H9 (cell line): ENCODE data around the gene GRIK3. TPM values are rescaled to one million over a fixed set of nuclear protein-coding genes. Genes with fewer than 3 reads are reported as not detected.

Experiments
- DNase-seq: peaks from one replicate; pipeline ENCODE4 v3.0.0-alpha.2; 2017
- H2AFZ ChIP-seq: one replicate; pipeline ENCODE4 v1.6.1; 2013; ENCODE audit warnings: mild to moderate bottlenecking, low read length, control low read depth, moderate library complexity
- H2AK5ac ChIP-seq: 2 replicates; pipeline ENCODE4 v1.6.1; 2013; ENCODE audit warnings: low read length, control low read depth, mixed read lengths; ENCODE audit not compliant: insufficient read length
- H2BK120ac ChIP-seq: one replicate; pipeline ENCODE4 v1.6.1; 2013; ENCODE audit warnings: low read depth, mild to moderate bottlenecking, low read length, control low read depth, inconsistent platforms; ENCODE audit not compliant: poor library complexity, severe bottlenecking
- H2BK12ac ChIP-seq: 2 replicates; pipeline ENCODE4 v1.6.1; 2013; ENCODE audit warnings: low read length, control low read depth, mixed read lengths, low read depth; ENCODE audit not compliant: insufficient read length
- H2BK15ac ChIP-seq: 2 replicates; pipeline ENCODE4 v1.6.1; 2013; ENCODE audit warnings: low read depth, low read length, control low read depth
- H2BK20ac ChIP-seq: one replicate; pipeline ENCODE4 v1.6.1; 2013; ENCODE audit warnings: low read depth, mild to moderate bottlenecking, low read length, control low read depth, inconsistent platforms; ENCODE audit not compliant: poor library complexity, severe bottlenecking
- H2BK5ac ChIP-seq: 2 replicates; pipeline ENCODE4 v1.6.1; 2013; ENCODE audit warnings: low read length, control low read depth, mixed read lengths; ENCODE audit not compliant: insufficient read length
- H3K14ac ChIP-seq: 2 replicates; pipeline ENCODE4 v1.6.1; 2013; ENCODE audit warnings: low read length, control low read depth; ENCODE audit not compliant: insufficient read depth
- H3K18ac ChIP-seq: 2 replicates; pipeline ENCODE4 v1.6.1; 2013; ENCODE audit warnings: low read depth, mild to moderate bottlenecking, mixed read lengths, low read length, control low read depth; ENCODE audit not compliant: insufficient read length
- H3K23ac ChIP-seq: 2 replicates; pipeline ENCODE4 v1.6.1; 2013; ENCODE audit warnings: low read length, control low read depth, mixed read lengths, low read depth; ENCODE audit not compliant: insufficient read length
- H3K23me2 ChIP-seq: 2 replicates; pipeline ENCODE4 v1.6.1; 2013; ENCODE audit warnings: low read depth, mild to moderate bottlenecking, mixed read lengths, low read length, control low read depth; ENCODE audit not compliant: insufficient read length, poor library complexity, severe bottlenecking
- H3K27ac ChIP-seq: 2 replicates; pipeline ENCODE4 v1.5.1; 2013; ENCODE audit warnings: low read length, control low read depth, mixed read lengths, low read depth; ENCODE audit not compliant: insufficient read length
- H3K27me3 ChIP-seq: 2 replicates; pipeline ENCODE4 v1.6.1; 2013; ENCODE audit warnings: low read length, control low read depth, inconsistent platforms; ENCODE audit not compliant: insufficient read depth
- H3K4ac ChIP-seq: 2 replicates; pipeline ENCODE4 v1.6.1; 2013; ENCODE audit warnings: low read depth, mild to moderate bottlenecking, control low read depth, inconsistent platforms, low read length, moderate library complexity
- H3K4me1 ChIP-seq: 2 replicates; pipeline ENCODE4 v1.6.1; 2013; ENCODE audit warnings: low read length, control low read depth, inconsistent platforms; ENCODE audit not compliant: insufficient read depth
- H3K4me2 ChIP-seq: 2 replicates; pipeline ENCODE4 v1.6.1; 2013; ENCODE audit warnings: low read length, control low read depth, mixed read lengths; ENCODE audit not compliant: insufficient read length, insufficient read depth
- H3K56ac ChIP-seq: 2 replicates; pipeline ENCODE4 v1.6.1; 2013; ENCODE audit warnings: low read depth, mild to moderate bottlenecking, mixed read lengths, low read length, control low read depth; ENCODE audit not compliant: insufficient read length
- H3K79me1 ChIP-seq: 2 replicates; pipeline ENCODE4 v1.6.1; 2013; ENCODE audit warnings: low read depth, mild to moderate bottlenecking, moderate library complexity, low read length, control low read depth, inconsistent platforms; ENCODE audit not compliant: insufficient read depth, poor library complexity, severe bottlenecking
- H3K79me2 ChIP-seq: 2 replicates; pipeline ENCODE4 v1.6.1; 2013; ENCODE audit warnings: low read length, control low read depth, inconsistent platforms; ENCODE audit not compliant: insufficient read depth
- H3K9ac ChIP-seq: 2 replicates; pipeline ENCODE4 v1.6.1; 2013; ENCODE audit warnings: low read length, control low read depth, mixed read lengths; ENCODE audit not compliant: insufficient read length; ENCODE audit errors: extremely low read depth
- H3K9me3 ChIP-seq: one replicate; pipeline ENCODE4 v1.6.1; 2013; ENCODE audit warnings: low read depth, low read length, inconsistent platforms; ENCODE audit not compliant: control insufficient read depth
- H3T11ph ChIP-seq: one replicate; pipeline ENCODE4 v1.6.1; 2013; ENCODE audit warnings: mild to moderate bottlenecking, low read length, control low read depth, inconsistent platforms
- H4K20me1 ChIP-seq: one replicate; pipeline ENCODE4 v1.6.1; 2013; ENCODE audit not compliant: control insufficient read depth, insufficient read length, insufficient read depth
- H4K5ac ChIP-seq: 2 replicates; pipeline ENCODE4 v1.6.1; 2013; ENCODE audit warnings: low read depth, mild to moderate bottlenecking, mixed read lengths, low read length, control low read depth; ENCODE audit not compliant: insufficient read length
- H4K8ac ChIP-seq: replicated peaks from 2 replicates; pipeline ENCODE4 v1.6.1; 2013; ENCODE audit warnings: low read length, control low read depth, mixed read lengths, low read depth; ENCODE audit not compliant: insufficient read length
- H4K91ac ChIP-seq: 2 replicates; pipeline ENCODE4 v1.6.1; 2013; ENCODE audit warnings: low read depth, mild to moderate bottlenecking, moderate library complexity, mixed read lengths, low read length, control low read depth; ENCODE audit not compliant: insufficient read length
- H3K27ac Mint-ChIP-seq, 3 experiments: 2 replicates in 2 of 3; 3 replicates in 1 of 3; pipeline ENCODE4 v1.8.0; 2020 to 2021; ENCODE audit warnings: mixed read lengths in 3 of 3, mild to moderate bottlenecking in 1 of 3, moderate library complexity in 1 of 3
- H3K27me3 Mint-ChIP-seq: 2 replicates; pipeline ENCODE4 v1.8.0; 2021; ENCODE audit warnings: low read depth, mild to moderate bottlenecking, moderate library complexity, mixed read lengths
- H3K36me3 Mint-ChIP-seq, 3 experiments: 2 replicates in 2 of 3; 3 replicates in 1 of 3; pipeline ENCODE4 v1.8.0; 2020 to 2021; ENCODE audit warnings: low read depth in 3 of 3, mixed read lengths in 3 of 3; ENCODE audit not compliant: insufficient read depth in 1 of 3
- H3K4me1 Mint-ChIP-seq, 2 experiments: 2 replicates each; pipeline ENCODE4 v1.8.0; 2020; ENCODE audit warnings: mixed read lengths in 2 of 2
- H3K4me3 Mint-ChIP-seq, 2 experiments: 2 replicates in 1 of 2; 3 replicates in 1 of 2; pipeline ENCODE4 v1.8.0; 2020 to 2021; ENCODE audit warnings: mild to moderate bottlenecking in 2 of 2, mixed read lengths in 2 of 2, moderate library complexity in 1 of 2
- H3K9me3 Mint-ChIP-seq, 2 experiments: 2 replicates in 1 of 2; 3 replicates in 1 of 2; pipeline ENCODE4 v1.8.0; 2020; ENCODE audit warnings: mild to moderate bottlenecking in 2 of 2, mixed read lengths in 2 of 2, moderate library complexity in 1 of 2
- WGBS: extraction: QIAGEN DNeasy Blood & Tissue Kit; methylation state at CpG from one replicate; pipeline ENCODE4 v1.1.7; 2013; ENCODE audit warnings: missing lambda C conversion rate, low lambda C conversion rate, mixed read lengths; ENCODE audit not compliant: insufficient read length; ENCODE audit errors: extremely low coverage; 5-methylcytosine and 5-hydroxymethylcytosine counted together
- total RNA-seq: library from RNA; stranded (reverse); gene quantifications from 2 replicates; pipeline ENCODE4 v1.2.1, GENCODE V29; 2021
- TF ChIP-seq, protein P1 (sequence below): fragments of 200-600 bp; sonication (generic); conservative IDR thresholded peaks from 3 replicates; pipeline ENCODE4 v1.8.0; 2021; ENCODE audit warnings: antibody characterized with exemption, mild to moderate bottlenecking

Gene GRIK3
- total RNA-seq, 1 experiment from 2014 or later, result 1.7 TPM

DNA sequence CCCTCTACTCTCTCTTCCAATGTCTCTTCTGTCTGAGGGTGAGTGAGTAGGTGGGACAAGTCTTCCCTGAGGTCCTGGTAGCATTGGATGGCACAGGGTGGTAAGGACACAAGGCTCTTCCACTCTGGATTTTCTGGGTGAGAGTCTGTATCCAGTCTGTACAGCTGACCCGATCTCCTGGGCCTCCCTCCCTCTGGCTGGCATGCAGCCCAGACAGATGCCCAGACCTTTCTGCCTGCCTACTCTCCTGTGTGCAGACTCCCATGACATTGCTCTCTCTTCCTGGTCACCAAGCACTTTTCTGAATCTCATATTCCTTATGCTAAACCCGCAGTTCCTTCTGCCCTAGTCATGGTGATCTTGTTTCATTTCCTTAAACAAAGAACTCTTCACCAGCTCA lies 100.3 kb downstream of the GRIK3 start:
- Histone ChIP-seq H3K27me3 (no peaks in the 10 kb centered on the region), H2AFZ (no peak overlapping the region), H3K23me2 (no peaks in the 10 kb centered on the region), H2BK20ac (no peak overlapping the region), H2BK15ac (no peak overlapping the region), H3K9me3 (no peaks in the 10 kb centered on the region), H3K79me1 (no peaks in the 10 kb centered on the region), H3K18ac (no peak overlapping the region), H3K56ac (no peak overlapping the region), H3T11ph (no peak overlapping the region), H2AK5ac (no peak overlapping the region), H3K4me1 (no peaks in the 10 kb centered on the region), H3K14ac (no peak overlapping the region), H4K5ac (no peak overlapping the region), H3K27ac (no peak overlapping the region), H4K20me1 (no peaks in the 10 kb centered on the region), H4K91ac (no peak overlapping the region), H3K4ac (no peak overlapping the region), H4K8ac (no peak overlapping the region), H3K4me2 (no peak overlapping the region), H2BK5ac (no peak overlapping the region), H2BK12ac (no peak overlapping the region), H3K79me2 (no peaks in the 10 kb centered on the region), H2BK120ac (no peak overlapping the region), H3K23ac (no peak overlapping the region), H3K9ac (no peak overlapping the region)
- Mint-ChIP-seq H3K27me3 (peaks cover 20% of the 10 kb centered on the region), H3K4me1 (peaks cover 0 to 10% of the 10 kb centered on the region in 2 experiments; a peak in 3 of 4 replicates), H3K36me3 (no peaks in the 10 kb centered on the region), H3K4me3 (no peak overlapping the region), H3K27ac (no peak overlapping the region), H3K9me3 (no peaks in the 10 kb centered on the region)
- DNase-seq, result no peak
- TF ChIP-seq, protein P1, sequence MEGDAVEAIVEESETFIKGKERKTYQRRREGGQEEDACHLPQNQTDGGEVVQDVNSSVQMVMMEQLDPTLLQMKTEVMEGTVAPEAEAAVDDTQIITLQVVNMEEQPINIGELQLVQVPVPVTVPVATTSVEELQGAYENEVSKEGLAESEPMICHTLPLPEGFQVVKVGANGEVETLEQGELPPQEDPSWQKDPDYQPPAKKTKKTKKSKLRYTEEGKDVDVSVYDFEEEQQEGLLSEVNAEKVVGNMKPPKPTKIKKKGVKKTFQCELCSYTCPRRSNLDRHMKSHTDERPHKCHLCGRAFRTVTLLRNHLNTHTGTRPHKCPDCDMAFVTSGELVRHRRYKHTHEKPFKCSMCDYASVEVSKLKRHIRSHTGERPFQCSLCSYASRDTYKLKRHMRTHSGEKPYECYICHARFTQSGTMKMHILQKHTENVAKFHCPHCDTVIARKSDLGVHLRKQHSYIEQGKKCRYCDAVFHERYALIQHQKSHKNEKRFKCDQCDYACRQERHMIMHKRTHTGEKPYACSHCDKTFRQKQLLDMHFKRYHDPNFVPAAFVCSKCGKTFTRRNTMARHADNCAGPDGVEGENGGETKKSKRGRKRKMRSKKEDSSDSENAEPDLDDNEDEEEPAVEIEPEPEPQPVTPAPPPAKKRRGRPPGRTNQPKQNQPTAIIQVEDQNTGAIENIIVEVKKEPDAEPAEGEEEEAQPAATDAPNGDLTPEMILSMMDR, result no peak
- WGBS, result no CpG with 5 or more reads among the region's 2 CpGs
